Transverse colon (tissue), 4 donors: ENCODE results near the gene STRN3. TPM values are rescaled to one million over a fixed set of nuclear protein-coding genes. Genes with fewer than 3 reads are reported as not detected.

Experiments used
- DNase-seq: peaks from one replicate; pipeline ENCODE4 v3.0.0-alpha.2; 2019
- H3K27ac ChIP-seq, 4 donors: fragments of 200-600 bp; sonication (generic); 2 replicates each; pipeline ENCODE4 v1.5.1; 2016 to 2018; ENCODE audit warnings: inconsistent platforms in 4 of 4
- H3K27me3 ChIP-seq: fragments of 200-600 bp; sonication (generic); 2 replicates; pipeline ENCODE4 v1.5.1; 2017; ENCODE audit warnings: inconsistent platforms
- H3K36me3 ChIP-seq, 4 donors: fragments of 200-600 bp; sonication (generic); 2 replicates each; pipeline ENCODE4 v1.5.1; 2017 to 2019; ENCODE audit warnings: inconsistent platforms in 4 of 4
- H3K4me1 ChIP-seq, 4 donors: fragments of 200-600 bp; sonication (generic); 2 replicates each; pipeline ENCODE4 v1.5.1; 2017 to 2020; ENCODE audit warnings: inconsistent platforms in 4 of 4
- H3K4me3 ChIP-seq, 4 donors: fragments of 200-600 bp; sonication (generic); 1 replicate in 1 of 4; 2 replicates in 3 of 4; pipeline versions ENCODE4 v1.5.1 to v1.6.1; 2017 to 2019; ENCODE audit warnings: inconsistent platforms in 4 of 4
- H3K9me3 ChIP-seq, 2 donors: fragments of 200-600 bp; sonication (generic); 2 replicates each; pipeline ENCODE4 v1.5.1; 2017 to 2019; ENCODE audit warnings: inconsistent platforms in 2 of 2
- CTCF ChIP-seq, 5 experiments: fragments of 200-600 bp in 3 of 5; fragments of 450-650 bp in 2 of 5; sonication (generic) in 3 of 5; IDR thresholded peaks; 1 replicate in 2 of 5; 2 replicates in 3 of 5; pipeline ENCODE4 v1.5.1; 2016 to 2017; ENCODE audit warnings: antibody characterized with exemption in 5 of 5, inconsistent platforms in 3 of 5, mild to moderate bottlenecking in 2 of 5, moderate library complexity in 1 of 5
- EP300 ChIP-seq: sonication (generic); formaldehyde crosslinking; IDR thresholded peaks from one replicate; pipeline ENCODE4 v1.6.1; 2017; ENCODE audit warnings: antibody characterized with exemption, low read depth
- POLR2A ChIP-seq: fragments of 450-650 bp; IDR thresholded peaks from one replicate; pipeline ENCODE4 v1.6.1; 2016; ENCODE audit warnings: antibody characterized with exemption, mild to moderate bottlenecking, moderate library complexity
- POLR2AphosphoS5 ChIP-seq, 3 donors: sonication (generic); formaldehyde crosslinking; IDR thresholded peaks; one replicate each; pipeline ENCODE4 v1.6.1; 2016; ENCODE audit warnings: antibody characterized with exemption in 3 of 3
- WGBS, 2 donors: methylation state at CpG; one replicate each; pipeline ENCODE4 v1.1.5; 2018; ENCODE audit warnings: low coverage in 1 of 2; 5-methylcytosine and 5-hydroxymethylcytosine counted together
- in situ Hi-C, 4 donors: fragments of 200-750 bp; cut with MboI; loops; one replicate each; pipeline versions ENCODE4 v1.15.0 to v1.15.1; 2017; ENCODE audit warnings: low sequenced_read_pairs in 3 of 4, low pct_ligation_motif_present in 1 of 4, low pct_unique_long_range_greater_than_20kb in 1 of 4
- intact Hi-C: fragments of 100-400 bp; cut with DNase I; formaldehyde crosslinking; loops from one replicate; pipeline ENCODE4 v1.15.1; 2023; ENCODE audit warnings: low total_unique reads
- total RNA-seq, 4 donors: library from RNA; depleted of rRNA; stranded (reverse); fragments of >200 nt; gene quantifications; one replicate each; pipeline ENCODE4 v1.1.0, GENCODE V29; 2016

The STRN3 gene
- total RNA-seq, 4 donors from 2014 or later, result 42.3 to 57.5 (median 51.5) TPM

GRCh38 chr14:30861200-30861599 is 165.0 kb downstream of the STRN3 start:
- H3K4me1 ChIP-seq, result no peaks in the 10 kb centered on the region
- H3K4me3 ChIP-seq, result no peak overlapping the region
- DNase-seq, result no peak
- intact Hi-C loops (loop anchor here (10.0 kb wide), 1 partner anchor 906 kb away; no protein-coding TSS in a partner anchor), in situ Hi-C loops (no loop called here)
- H3K9me3 ChIP-seq, result no peaks in the 10 kb centered on the region
- WGBS, 2 donors, result 87% methylated on average over 1 of the region's 1 CpG; no CpG with 5 or more reads in 1 of the 2 donors
- TF ChIP-seq CTCF (IDR thresholded peaks at IDR 0.05), result no peak
- no peak for TF ChIP-seq EP300
- no peaks in the 10 kb centered on the region for H3K36me3 ChIP-seq
- H3K27ac ChIP-seq, result no peak overlapping the region
- H3K27me3 ChIP-seq, result no peaks in the 10 kb centered on the region

- Histone ChIP-seq H3K27ac (no peak overlapping the region), H3K36me3 (no peaks in the 10 kb centered on the region), H3K9me3 (no peaks in the 10 kb centered on the region), H3K4me3 (no peak overlapping the region), H3K4me1 (no peaks in the 10 kb centered on the region), H3K27me3 (no peaks in the 10 kb centered on the region)
- intact Hi-C loops, result no loop called here
- WGBS, 2 donors, result 67 to 74% methylated on average over 1 to 6 of the region's 6 CpGs
- no peak for DNase-seq
- TF ChIP-seq POLR2AphosphoS5 (IDR thresholded peaks at IDR 0.05), result no peak
- no peak for TF ChIP-seq CTCF (IDR thresholded peaks at IDR 0.05)
- TF ChIP-seq POLR2A, result no peak
- no peak for TF ChIP-seq EP300
- in situ Hi-C loops, result no loop called here
Observed at GRCh38 chr14:30855345-30856037, 170.7 kb downstream of the STRN3 start.

DNA sequence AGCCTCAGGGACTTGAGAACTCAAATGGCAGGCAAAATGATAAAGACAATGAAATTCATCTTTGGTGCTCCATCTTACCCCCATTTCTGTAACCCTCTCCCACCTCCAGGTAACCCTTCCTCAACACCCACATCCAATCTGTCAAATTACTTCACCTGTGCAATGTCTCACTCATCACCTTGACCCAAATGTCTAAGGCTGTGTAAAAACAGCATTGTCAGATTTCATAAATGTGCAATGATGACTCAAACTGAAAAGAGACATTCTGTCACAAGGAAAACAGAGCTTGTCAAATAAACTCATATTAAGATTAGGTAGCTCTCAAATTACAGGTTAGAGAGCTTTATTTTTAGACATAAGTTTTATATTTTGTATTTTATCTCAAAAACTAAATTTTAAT is 171.7 kb downstream of the STRN3 start:
- Histone ChIP-seq H3K27me3 (no peaks in the 10 kb centered on the region), H3K4me1 (no peaks in the 10 kb centered on the region), H3K36me3 (no peaks in the 10 kb centered on the region), H3K4me3 (no peak overlapping the region), H3K9me3 (no peaks in the 10 kb centered on the region), H3K27ac (no peak overlapping the region)
- in situ Hi-C loops (no loop called here), intact Hi-C loops (no loop called here)
- DNase-seq, result no peak
- no peak for TF ChIP-seq POLR2A

DNA sequence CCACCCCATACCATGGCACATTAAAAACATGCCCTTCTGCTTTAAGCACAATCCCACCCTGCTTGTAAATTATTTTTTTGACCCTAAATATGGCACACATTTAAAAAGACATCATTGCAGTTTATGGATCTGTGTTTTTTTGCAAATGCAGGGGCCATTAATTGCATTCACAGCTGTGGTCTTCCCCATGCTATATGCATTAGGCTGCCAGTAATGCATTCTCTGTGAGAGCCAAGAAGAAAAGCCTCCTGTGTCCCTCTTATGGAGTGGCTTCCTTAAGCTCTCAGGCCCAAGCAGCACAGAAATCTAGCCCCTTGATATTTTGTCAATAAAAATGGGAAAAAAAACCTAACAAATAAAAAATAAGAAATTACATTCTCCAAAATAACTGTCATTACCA is 172.2 kb downstream of the STRN3 start:
- Histone ChIP-seq H3K9me3 (no peaks in the 10 kb centered on the region), H3K36me3 (no peaks in the 10 kb centered on the region), H3K27ac (no peak overlapping the region), H3K4me3 (no peak overlapping the region), H3K4me1 (no peaks in the 10 kb centered on the region), H3K27me3 (no peaks in the 10 kb centered on the region)
- in situ Hi-C loops, result no loop called here
- DNase-seq, result no peak
- TF ChIP-seq EP300 (no peak), POLR2A (no peak), CTCF (IDR thresholded peaks at IDR 0.05) (no peak), POLR2AphosphoS5 (IDR thresholded peaks at IDR 0.05) (no peak)
- intact Hi-C loops, result no loop called here

- no peaks in the 10 kb centered on the region for H3K4me1 ChIP-seq
- H3K9me3 ChIP-seq, result no peaks in the 10 kb centered on the region
- in situ Hi-C loops, result no loop called here
- 90 to 100% methylated on average over 1 of the region's 1 CpG for WGBS, 2 donors
- H3K27ac ChIP-seq, result no peak overlapping the region
- no peak for TF ChIP-seq POLR2AphosphoS5 (IDR thresholded peaks at IDR 0.05)
- TF ChIP-seq POLR2A, result no peak
- intact Hi-C loops, result no loop called here
- no peaks in the 10 kb centered on the region for H3K36me3 ChIP-seq
- no peak overlapping the region for H3K4me3 ChIP-seq
- no peaks in the 10 kb centered on the region for H3K27me3 ChIP-seq
- no peak for DNase-seq
Observed at GRCh38 chr14:30849983-30850382, 176.2 kb downstream of the STRN3 start.
